ENCODE measurements around the gene KLF13. TPM values are rescaled to one million over a fixed set of nuclear protein-coding genes. Genes with fewer than 3 reads are reported as not detected.

Gene KLF13
- total RNA-seq, 3 donors from 2014 or later (not counting 1 experiment from before 2014, with no cell fraction given): 277 to 328 (median 300) TPM

DNA sequence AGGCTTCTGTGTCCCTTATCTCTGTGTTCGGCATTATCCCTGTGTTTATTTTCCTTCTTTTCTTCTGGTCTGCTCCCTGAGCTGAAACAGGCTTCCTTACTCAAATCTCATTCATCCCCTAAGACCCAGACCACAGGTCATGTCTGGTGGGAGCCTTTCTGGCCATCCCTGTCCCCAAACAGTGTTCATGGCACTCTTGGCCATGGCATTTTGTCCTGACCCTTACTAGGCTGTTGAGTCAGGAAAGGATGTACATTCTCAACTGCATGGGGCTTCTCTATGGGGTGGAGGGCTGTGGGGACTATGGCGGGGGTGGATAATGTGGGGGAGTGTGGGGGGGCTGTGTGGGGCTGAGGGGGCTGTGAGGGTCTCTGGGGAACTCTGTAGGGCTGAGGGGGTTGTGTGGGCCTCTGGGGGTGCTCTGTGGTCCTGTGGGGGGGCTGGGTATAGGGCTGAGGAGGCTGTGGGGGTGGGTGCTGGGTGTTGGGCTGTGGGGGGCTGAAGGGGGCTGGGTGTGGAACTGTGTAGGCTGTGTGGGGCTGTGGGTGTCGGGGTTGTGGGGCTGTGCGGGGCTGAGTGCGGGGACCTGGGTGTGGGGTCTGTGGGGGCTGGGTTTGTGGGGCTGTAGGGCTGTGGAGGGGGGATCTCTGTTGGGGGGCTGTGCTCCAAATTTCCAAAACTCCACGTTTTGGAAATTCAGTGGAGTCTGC is 64.3 kb downstream of the KLF13 start:
- WGBS (ENCODE audit: insufficient coverage): 52% methylated on average over 6 of the region's 6 CpGs
- Mint-ChIP-seq H3K9me3 (peaks cover 0 to 2% of the 10 kb centered on the region in 2 donors), H3K27ac (peak overlapping the region; percentile 94), H3K4me1 (peaks cover 67 to 79% of the 10 kb centered on the region in 2 donors), H3K36me3 (no peaks in the 10 kb centered on the region), H3K27me3 (ENCODE audit: low read depth in 2 of 2) (no peaks in the 10 kb centered on the region), H3K4me3 (peak overlapping the region; percentile 90)
- Histone ChIP-seq H3K36me3 (ENCODE audit: control insufficient read depth, insufficient read depth, low read length) (no peaks in the 10 kb centered on the region), H3K4me3 (ENCODE audit: low read length) (no peak overlapping the region), H3K27ac (ENCODE audit: low read length) (peak overlapping the region; percentile 63), H3K4me1 (ENCODE audit: control insufficient read depth, insufficient read depth, low read length) (peaks cover 55% of the 10 kb centered on the region), H3K27me3 (ENCODE audit: control insufficient read depth, insufficient read depth, low read length) (no peaks in the 10 kb centered on the region), H3K9me3 (ENCODE audit: control insufficient read depth, insufficient read depth, low read length) (no peaks in the 10 kb centered on the region)
- TF ChIP-seq, protein P1, sequence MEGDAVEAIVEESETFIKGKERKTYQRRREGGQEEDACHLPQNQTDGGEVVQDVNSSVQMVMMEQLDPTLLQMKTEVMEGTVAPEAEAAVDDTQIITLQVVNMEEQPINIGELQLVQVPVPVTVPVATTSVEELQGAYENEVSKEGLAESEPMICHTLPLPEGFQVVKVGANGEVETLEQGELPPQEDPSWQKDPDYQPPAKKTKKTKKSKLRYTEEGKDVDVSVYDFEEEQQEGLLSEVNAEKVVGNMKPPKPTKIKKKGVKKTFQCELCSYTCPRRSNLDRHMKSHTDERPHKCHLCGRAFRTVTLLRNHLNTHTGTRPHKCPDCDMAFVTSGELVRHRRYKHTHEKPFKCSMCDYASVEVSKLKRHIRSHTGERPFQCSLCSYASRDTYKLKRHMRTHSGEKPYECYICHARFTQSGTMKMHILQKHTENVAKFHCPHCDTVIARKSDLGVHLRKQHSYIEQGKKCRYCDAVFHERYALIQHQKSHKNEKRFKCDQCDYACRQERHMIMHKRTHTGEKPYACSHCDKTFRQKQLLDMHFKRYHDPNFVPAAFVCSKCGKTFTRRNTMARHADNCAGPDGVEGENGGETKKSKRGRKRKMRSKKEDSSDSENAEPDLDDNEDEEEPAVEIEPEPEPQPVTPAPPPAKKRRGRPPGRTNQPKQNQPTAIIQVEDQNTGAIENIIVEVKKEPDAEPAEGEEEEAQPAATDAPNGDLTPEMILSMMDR (IDR thresholded peaks at IDR 0.05): no peak
- intact Hi-C loops (cut with micrococcal nuclease): loop anchor here (5.0 kb wide), 4 partner anchors 39 to 129 kb away; partner anchors contain the start of gene KLF13
- DNase-seq (no peak), ATAC-seq (no peak)

- Mint-ChIP-seq H3K27me3 (ENCODE audit: low read depth in 2 of 2) (no peaks in the 10 kb centered on the region), H3K27ac (peak overlapping the region; percentile 94), H3K9me3 (peaks cover 0 to 2% of the 10 kb centered on the region in 2 donors), H3K4me1 (peaks cover 57 to 79% of the 10 kb centered on the region in 2 donors), H3K36me3 (no peaks in the 10 kb centered on the region), H3K4me3 (peak overlapping the region; percentile 98)
- Histone ChIP-seq H3K27ac (ENCODE audit: low read length) (peak overlapping the region; percentile 90), H3K27me3 (ENCODE audit: control insufficient read depth, insufficient read depth, low read length) (no peaks in the 10 kb centered on the region), H3K4me1 (ENCODE audit: control insufficient read depth, insufficient read depth, low read length) (peaks cover 52% of the 10 kb centered on the region), H3K4me3 (ENCODE audit: low read length) (peak overlapping the region; percentile 93), H3K36me3 (ENCODE audit: control insufficient read depth, insufficient read depth, low read length) (no peaks in the 10 kb centered on the region), H3K9me3 (ENCODE audit: control insufficient read depth, insufficient read depth, low read length) (no peaks in the 10 kb centered on the region)
- TF ChIP-seq, protein P1 (IDR thresholded peaks at IDR 0.05): no peak
- intact Hi-C loops (cut with micrococcal nuclease): loop anchor here (1.0 to 5.0 kb wide), 5 partner anchors 40 to 130 kb away; partner anchors contain the start of gene KLF13
- WGBS (ENCODE audit: insufficient coverage): under 1% methylated on average over 86 of the region's 86 CpGs
- ATAC-seq: peak; percentile 78 to 92 (median 84)
- peak; percentile 88 to 90 for DNase-seq
These were observed 65.3 kb downstream of the KLF13 start for GRCh38 chr15:31391687-31392671.

DNA sequence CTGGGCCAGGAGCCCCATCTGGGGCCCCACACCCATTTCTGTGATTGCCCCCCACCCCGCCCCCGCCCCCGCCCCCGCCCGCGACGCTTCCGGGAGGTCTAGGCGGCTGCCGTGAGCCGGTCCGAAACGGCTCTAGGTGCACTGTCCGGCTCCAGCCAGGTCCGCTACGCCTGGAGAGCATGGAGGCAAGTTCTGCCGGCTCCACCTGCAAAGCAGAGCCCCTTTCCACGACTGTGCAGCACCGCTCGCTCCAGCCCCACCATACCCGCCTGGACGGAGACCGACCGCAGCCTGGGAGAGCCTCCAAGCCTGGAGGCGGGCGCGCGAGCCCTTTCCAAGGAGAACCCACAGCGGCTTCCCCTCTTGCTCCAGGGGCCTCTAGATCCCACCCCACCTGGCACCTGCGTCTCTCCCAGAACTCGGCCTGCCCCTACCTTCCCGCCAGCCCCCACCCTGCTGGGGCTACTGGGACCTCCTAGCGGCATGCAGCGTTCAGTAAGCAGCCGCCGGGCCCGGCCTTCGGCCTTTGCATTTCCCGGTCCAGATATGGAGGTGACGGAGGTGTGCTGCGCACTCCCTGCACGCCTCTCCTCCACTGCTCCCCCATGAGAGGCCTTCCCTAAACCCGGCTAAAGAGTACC is 66.2 kb downstream of the KLF13 start:
- peak overlapping the region; percentile 94 for H3K27ac Mint-ChIP-seq
- peak overlapping the region; percentile 93 for H3K4me3 ChIP-seq (ENCODE audit: low read length)
- H3K36me3 ChIP-seq (ENCODE audit: control insufficient read depth, insufficient read depth, low read length): no peaks in the 10 kb centered on the region
- intact Hi-C loops (cut with micrococcal nuclease): loop anchor here (1.0 to 5.0 kb wide), 5 partner anchors 41 to 131 kb away; partner anchors contain the start of gene KLF13
- H3K4me1 Mint-ChIP-seq: peaks cover 48 to 71% of the 10 kb centered on the region in 2 donors
- TF ChIP-seq, protein P1 (IDR thresholded peaks at IDR 0.05): no peak
- ATAC-seq (peak; percentile 6 to 30 (median 17)), DNase-seq (peak in 1 of 2 donors; percentile 43)
- H3K36me3 Mint-ChIP-seq: no peaks in the 10 kb centered on the region
- 5% methylated on average over 39 of the region's 43 CpGs for WGBS (ENCODE audit: insufficient coverage)
- H3K9me3 Mint-ChIP-seq: peaks cover 0 to 2% of the 10 kb centered on the region in 2 donors
- no peaks in the 10 kb centered on the region for H3K27me3 ChIP-seq (ENCODE audit: control insufficient read depth, insufficient read depth, low read length)
- no peaks in the 10 kb centered on the region for H3K9me3 ChIP-seq (ENCODE audit: control insufficient read depth, insufficient read depth, low read length)
- no peaks in the 10 kb centered on the region for H3K27me3 Mint-ChIP-seq (ENCODE audit: low read depth in 2 of 2)
- H3K27ac ChIP-seq (ENCODE audit: low read length): peak overlapping the region; percentile 90
- H3K4me1 ChIP-seq (ENCODE audit: control insufficient read depth, insufficient read depth, low read length): peaks cover 57% of the 10 kb centered on the region
- peak overlapping the region; percentile 98 for H3K4me3 Mint-ChIP-seq

All from natural killer cell (primary cell).